ENCODE data around the gene IFIT1.

Gene IFIT1

GRCh38 chr10:89345367-89346000, 46.9 kb upstream of the IFIT1 start (continued):
- TF ChIP-seq, protein P1, sequence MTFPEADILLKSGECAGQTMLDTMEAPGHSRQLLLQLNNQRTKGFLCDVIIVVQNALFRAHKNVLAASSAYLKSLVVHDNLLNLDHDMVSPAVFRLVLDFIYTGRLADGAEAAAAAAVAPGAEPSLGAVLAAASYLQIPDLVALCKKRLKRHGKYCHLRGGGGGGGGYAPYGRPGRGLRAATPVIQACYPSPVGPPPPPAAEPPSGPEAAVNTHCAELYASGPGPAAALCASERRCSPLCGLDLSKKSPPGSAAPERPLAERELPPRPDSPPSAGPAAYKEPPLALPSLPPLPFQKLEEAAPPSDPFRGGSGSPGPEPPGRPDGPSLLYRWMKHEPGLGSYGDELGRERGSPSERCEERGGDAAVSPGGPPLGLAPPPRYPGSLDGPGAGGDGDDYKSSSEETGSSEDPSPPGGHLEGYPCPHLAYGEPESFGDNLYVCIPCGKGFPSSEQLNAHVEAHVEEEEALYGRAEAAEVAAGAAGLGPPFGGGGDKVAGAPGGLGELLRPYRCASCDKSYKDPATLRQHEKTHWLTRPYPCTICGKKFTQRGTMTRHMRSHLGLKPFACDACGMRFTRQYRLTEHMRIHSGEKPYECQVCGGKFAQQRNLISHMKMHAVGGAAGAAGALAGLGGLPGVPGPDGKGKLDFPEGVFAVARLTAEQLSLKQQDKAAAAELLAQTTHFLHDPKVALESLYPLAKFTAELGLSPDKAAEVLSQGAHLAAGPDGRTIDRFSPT (tag by site-specific recombination; IDR thresholded peaks at IDR 0.05), result no peak
- no peak for TF ChIP-seq ZNF23 (tag by site-specific recombination; IDR thresholded peaks at IDR 0.05; ENCODE audit: borderline replicate concordance)
- no peak for TF ChIP-seq ZNF24 (tag by site-specific recombination; IDR thresholded peaks at IDR 0.05)
- no peak for TF ChIP-seq ZNF580 (tag by site-specific recombination; IDR thresholded peaks at IDR 0.05)
- TF ChIP-seq, protein P2, sequence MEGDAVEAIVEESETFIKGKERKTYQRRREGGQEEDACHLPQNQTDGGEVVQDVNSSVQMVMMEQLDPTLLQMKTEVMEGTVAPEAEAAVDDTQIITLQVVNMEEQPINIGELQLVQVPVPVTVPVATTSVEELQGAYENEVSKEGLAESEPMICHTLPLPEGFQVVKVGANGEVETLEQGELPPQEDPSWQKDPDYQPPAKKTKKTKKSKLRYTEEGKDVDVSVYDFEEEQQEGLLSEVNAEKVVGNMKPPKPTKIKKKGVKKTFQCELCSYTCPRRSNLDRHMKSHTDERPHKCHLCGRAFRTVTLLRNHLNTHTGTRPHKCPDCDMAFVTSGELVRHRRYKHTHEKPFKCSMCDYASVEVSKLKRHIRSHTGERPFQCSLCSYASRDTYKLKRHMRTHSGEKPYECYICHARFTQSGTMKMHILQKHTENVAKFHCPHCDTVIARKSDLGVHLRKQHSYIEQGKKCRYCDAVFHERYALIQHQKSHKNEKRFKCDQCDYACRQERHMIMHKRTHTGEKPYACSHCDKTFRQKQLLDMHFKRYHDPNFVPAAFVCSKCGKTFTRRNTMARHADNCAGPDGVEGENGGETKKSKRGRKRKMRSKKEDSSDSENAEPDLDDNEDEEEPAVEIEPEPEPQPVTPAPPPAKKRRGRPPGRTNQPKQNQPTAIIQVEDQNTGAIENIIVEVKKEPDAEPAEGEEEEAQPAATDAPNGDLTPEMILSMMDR (tag by site-specific recombination; IDR thresholded peaks at IDR 0.05), result no peak
- TF ChIP-seq ZNF433 (tag by site-specific recombination; IDR thresholded peaks at IDR 0.05; ENCODE audit: low read depth), result no peak
- no peak for TF ChIP-seq TCF7L2 (IDR thresholded peaks at IDR 0.05; ENCODE audit: borderline replicate concordance, low read depth, low read length)
- 0 out of 2 replicates have a peak, but pooled peaks have one; percentile 20 for TF ChIP-seq ZNF623 (tag by site-specific recombination; IDR thresholded peaks at IDR 0.05)
- TF ChIP-seq, protein P3, sequence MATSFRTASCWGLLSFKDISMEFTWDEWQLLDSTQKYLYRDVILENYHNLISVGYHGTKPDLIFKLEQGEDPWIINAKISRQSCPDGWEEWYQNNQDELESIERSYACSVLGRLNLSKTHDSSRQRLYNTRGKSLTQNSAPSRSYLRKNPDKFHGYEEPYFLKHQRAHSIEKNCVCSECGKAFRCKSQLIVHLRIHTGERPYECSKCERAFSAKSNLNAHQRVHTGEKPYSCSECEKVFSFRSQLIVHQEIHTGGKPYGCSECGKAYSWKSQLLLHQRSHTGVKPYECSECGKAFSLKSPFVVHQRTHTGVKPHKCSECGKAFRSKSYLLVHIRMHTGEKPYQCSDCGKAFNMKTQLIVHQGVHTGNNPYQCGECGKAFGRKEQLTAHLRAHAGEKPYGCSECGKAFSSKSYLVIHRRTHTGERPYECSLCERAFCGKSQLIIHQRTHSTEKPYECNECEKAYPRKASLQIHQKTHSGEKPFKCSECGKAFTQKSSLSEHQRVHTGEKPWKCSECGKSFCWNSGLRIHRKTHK (tag by site-specific recombination; IDR thresholded peaks at IDR 0.05), result no peak
- peak; percentile 18; the same call in 1 of the 2 replicates for TF ChIP-seq ZNF555 (tag by site-specific recombination; conservative IDR thresholded peaks at IDR 0.05)
- no peak for TF ChIP-seq EGR2 (tag by site-specific recombination; IDR thresholded peaks at IDR 0.05; ENCODE audit: low read depth)
- no peak for TF ChIP-seq ZBTB20 (tag by site-specific recombination; IDR thresholded peaks at IDR 0.05)
- TF ChIP-seq ZNF394 (tag by site-specific recombination; IDR thresholded peaks at IDR 0.05; ENCODE audit: borderline replicate concordance), result peak; percentile 56; the same call in 1 of the 2 replicates

- Histone ChIP-seq H3K9me3 (ENCODE audit: control insufficient read depth, insufficient read depth, low read depth, low read length) (no peaks in the 10 kb centered on the region), H3K36me3 (ENCODE audit: control insufficient read depth in 2 of 2, insufficient read depth in 1 of 2, low read length in 2 of 2) (no peaks in the 10 kb centered on the region), H3K4me3 (ENCODE audit: low read depth, low read length) (no peak overlapping the region), H3K4me1 (ENCODE audit: control insufficient read depth, insufficient read depth, low read length) (no peaks in the 10 kb centered on the region), H3K27ac (ENCODE audit: extremely low read depth, low read depth, low read length) (no peak overlapping the region)
- ChIA-PET CTCF (interaction anchor here (0.7 kb wide), 1 partner anchor 17 kb away, joined by 3 read pairs; no protein-coding TSS in a partner anchor), POLR2A (no interaction called here)
- TF ChIP-seq PBX3 (CRISPR knock-in tag; IDR thresholded peaks at IDR 0.05) (no peak), ZNF600 (tag by site-specific recombination; IDR thresholded peaks at IDR 0.05) (no peak), TCF7L2 (IDR thresholded peaks at IDR 0.05; ENCODE audit: borderline replicate concordance, low read depth, low read length) (no peak), MYNN (tag by site-specific recombination; IDR thresholded peaks at IDR 0.05; ENCODE audit: borderline replicate concordance) (no peak), ZNF521 (tag by site-specific recombination; IDR thresholded peaks at IDR 0.05) (no peak), SCRT2 (tag by site-specific recombination; IDR thresholded peaks at IDR 0.05) (no peak), SALL2 (tag by site-specific recombination; IDR thresholded peaks at IDR 0.05; ENCODE audit: borderline replicate concordance) (no peak), ZSCAN23 (tag by site-specific recombination; IDR thresholded peaks at IDR 0.05) (no peak), ZNF37A (tag by site-specific recombination; IDR thresholded peaks at IDR 0.05) (no peak), ZNF707 (tag by site-specific recombination; IDR thresholded peaks at IDR 0.05) (no peak), ZNF311 (tag by site-specific recombination; IDR thresholded peaks at IDR 0.05; ENCODE audit: borderline replicate concordance) (no peak), ZEB2 (tag by site-specific recombination; IDR thresholded peaks at IDR 0.05) (no peak), ZNF23 (tag by site-specific recombination; IDR thresholded peaks at IDR 0.05; ENCODE audit: borderline replicate concordance) (no peak)
- TF ChIP-seq, protein P4, sequence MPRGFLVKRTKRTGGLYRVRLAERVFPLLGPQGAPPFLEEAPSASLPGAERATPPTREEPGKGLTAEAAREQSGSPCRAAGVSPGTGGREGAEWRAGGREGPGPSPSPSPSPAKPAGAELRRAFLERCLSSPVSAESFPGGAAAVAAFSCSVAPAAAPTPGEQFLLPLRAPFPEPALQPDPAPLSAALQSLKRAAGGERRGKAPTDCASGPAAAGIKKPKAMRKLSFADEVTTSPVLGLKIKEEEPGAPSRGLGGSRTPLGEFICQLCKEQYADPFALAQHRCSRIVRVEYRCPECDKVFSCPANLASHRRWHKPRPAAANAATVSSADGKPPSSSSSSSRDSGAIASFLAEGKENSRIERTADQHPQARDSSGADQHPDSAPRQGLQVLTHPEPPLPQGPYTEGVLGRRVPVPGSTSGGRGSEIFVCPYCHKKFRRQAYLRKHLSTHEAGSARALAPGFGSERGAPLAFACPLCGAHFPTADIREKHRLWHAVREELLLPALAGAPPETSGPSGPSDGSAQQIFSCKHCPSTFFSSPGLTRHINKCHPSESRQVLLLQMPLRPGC (tag by site-specific recombination; IDR thresholded peaks at IDR 0.05), result no peak
Observed at GRCh38 chr10:89346405-89347254, 45.8 kb upstream of the IFIT1 start.

All from HEK293 (cell line).